Activated T-helper 1 cell treated with Interleukin-2 at 50 U/mL for 16 hours (primary cell): ENCODE data around the gene SPACDR.
A peak's percentile ranks its signal among the peaks of the same experiment; 100 is the strongest.

Experiments
- DNase-seq: peaks from one replicate; pipeline ENCODE4 v3.0.0-alpha.2; 2020; ENCODE audit warnings: low read depth

Gene SPACDR

GRCh38 chr7:100434297-100435144 is 29.5 kb downstream of the SPACDR start:
- no peak for DNase-seq

- DNase-seq: no peak
These were observed 30.3 kb downstream of the SPACDR start for GRCh38 chr7:100433592-100434296.

GRCh38 chr7:100433276-100433591 is 30.8 kb downstream of the SPACDR start:
- DNase-seq: no peak

- DNase-seq: no peak
These were observed 31.3 kb downstream of the SPACDR start for GRCh38 chr7:100432621-100433275.

- no peak for DNase-seq
These were observed 32.0 kb downstream of the SPACDR start for GRCh38 chr7:100432053-100432452.

- no peak for DNase-seq
These were observed 32.7 kb downstream of the SPACDR start for GRCh38 chr7:100431286-100431735.

- DNase-seq: no peak
These were observed 33.4 kb downstream of the SPACDR start for GRCh38 chr7:100430493-100431285.

- peak; percentile 92 for DNase-seq
These were observed 34.2 kb downstream of the SPACDR start, which contains the start of gene MEPCE for GRCh38 chr7:100429637-100430492. MEPCE (plus strand) TSS chr7:100429831; CDS start chr7:100430019, 188 bp downstream.

- DNase-seq: peak; percentile 100
These were observed 35.0 kb downstream of the SPACDR start for GRCh38 chr7:100428967-100429636.

GRCh38 chr7:100428199-100428966 is 35.7 kb downstream of the SPACDR start, which contains the start of gene ZCWPW1:
ZCWPW1 (minus strand) TSS chr7:100428703; CDS start chr7:100420649, 8,054 bp downstream.
- peak; percentile 95 for DNase-seq

GRCh38 chr7:100427762-100428198 is 36.3 kb downstream of the SPACDR start:
- DNase-seq: no peak

GRCh38 chr7:100426516-100426915 is 37.5 kb downstream of the SPACDR start:
- DNase-seq: no peak

- no peak for DNase-seq
These were observed 38.7 kb downstream of the SPACDR start for GRCh38 chr7:100425347-100425746.

GRCh38 chr7:100423315-100423714 is 40.7 kb downstream of the SPACDR start:
- DNase-seq: no peak

GRCh38 chr7:100419660-100420226 is 44.3 kb downstream of the SPACDR start:
- no peak for DNase-seq

- DNase-seq: no peak
These were observed 45.0 kb downstream of the SPACDR start for GRCh38 chr7:100418930-100419659.

GRCh38 chr7:100415448-100415847 is 48.6 kb downstream of the SPACDR start:
- no peak for DNase-seq

GRCh38 chr7:100413889-100414288 is 50.2 kb downstream of the SPACDR start:
- no peak for DNase-seq
